Endothelial cell of umbilical vein (primary cell): Measurements from ENCODE around the gene CHIC2. TPM values are rescaled to one million over a fixed set of nuclear protein-coding genes. Genes with fewer than 3 reads are reported as not detected.
"Not testable (repeated sequence)": the region's sequence is repeated elsewhere in the genome, so short reads cannot be mapped to it uniquely, and the experiment has no call there.

Source experiments
- BruUV-seq: library from RNA; stranded (reverse); fragments of 400-500 nt; replicated peaks from 2 replicates; lab custom pipeline; 2021; lab: Mats Ljungman, UMichigan
- CTCF ChIA-PET: fragments of 300-600, 350-600 bp; sonication (Branson Sonifier 250); formaldehyde crosslinking; loops from one replicate; lab custom pipeline; 2021; ENCODE audit warnings: antibody characterized with exemption, inconsistent platforms; lab: Charles Lee
- POLR2A ChIA-PET: fragments of 300-600, 350-600 bp; sonication (Branson Sonifier 250); formaldehyde crosslinking; loops from one replicate; lab custom pipeline; 2021; ENCODE audit warnings: antibody characterized with exemption, inconsistent platforms; lab: Charles Lee
- DNase-seq: peaks from one replicate; pipeline ENCODE4 v3.0.0-alpha.2; 2011; ENCODE audit warnings: low read depth, low spot score
- FAIRE-seq: peaks from 2 replicates; lab custom pipeline; 2011; peaks lifted over from hg19 to GRCh38; lab: Jason Lieb, UNC
- H2AFZ ChIP-seq: 2 replicates; pipeline ENCODE4 v1.6.0; 2012; ENCODE audit warnings: low read depth, low read length, control low read depth, inconsistent platforms
- H3K27ac ChIP-seq: 2 replicates; pipeline ENCODE4 v1.5.1; 2011; ENCODE audit warnings: low read depth, mild to moderate bottlenecking, control low read depth, low read length, moderate library complexity; ENCODE audit not compliant: insufficient read depth
- H3K27me3 ChIP-seq, 2 experiments: 2 replicates each; pipeline versions ENCODE4 v1.6.0 to v1.6.1; 2011; ENCODE audit warnings: low read length in 2 of 2, mixed read lengths in 1 of 2; ENCODE audit not compliant: control insufficient read depth in 2 of 2, insufficient read depth in 2 of 2
- H3K36me3 ChIP-seq, 2 experiments: 2 replicates in 1 of 2; 3 replicates in 1 of 2; pipeline ENCODE4 v1.5.1; 2011; ENCODE audit warnings: low read length in 2 of 2, mild to moderate bottlenecking in 1 of 2, moderate library complexity in 1 of 2; ENCODE audit not compliant: control insufficient read depth in 2 of 2, insufficient read depth in 2 of 2; ENCODE audit errors: extremely low read depth in 1 of 2
- H3K4me1 ChIP-seq: 3 replicates; pipeline ENCODE4 v1.5.1; 2011; ENCODE audit warnings: mild to moderate bottlenecking, low read length; ENCODE audit not compliant: control insufficient read depth, insufficient read depth; ENCODE audit errors: extremely low read depth
- H3K4me2 ChIP-seq: 2 replicates; pipeline ENCODE4 v1.6.1; 2011; ENCODE audit warnings: low read length, control low read depth, mixed read lengths; ENCODE audit not compliant: insufficient read depth
- H3K4me3 ChIP-seq, 3 experiments: fragments of 200-600 bp in 1 of 3; sonication (generic), shearing (Covaris generic) in 1 of 3; replicated peaks in 1 of 3; 2 replicates each; pipeline ENCODE4 v1.5.1; 2011 to 2016; ENCODE audit warnings: control low read depth in 3 of 3, low read length in 3 of 3, mild to moderate bottlenecking in 2 of 3, inconsistent platforms in 1 of 3, low read depth in 1 of 3, moderate library complexity in 1 of 3; ENCODE audit not compliant: insufficient read depth in 1 of 3
- H3K79me2 ChIP-seq: 2 replicates; pipeline ENCODE4 v1.6.0; 2012; ENCODE audit warnings: low read length, inconsistent platforms; ENCODE audit not compliant: control insufficient read depth, insufficient read depth
- H3K9ac ChIP-seq: replicated peaks from 2 replicates; pipeline ENCODE3; 2011; ENCODE audit warnings: low read length, control low read depth; ENCODE audit not compliant: insufficient read depth; ENCODE audit errors: extremely low read depth
- H3K9me1 ChIP-seq: replicated peaks from 3 replicates; pipeline ENCODE4 v1.6.0; 2011; ENCODE audit warnings: mild to moderate bottlenecking, low read length; ENCODE audit not compliant: control insufficient read depth, insufficient read depth; ENCODE audit errors: extremely low read depth
- H3K9me3 ChIP-seq: replicated peaks from 2 replicates; pipeline ENCODE4 v1.5.1; 2012; ENCODE audit warnings: low read length, inconsistent platforms; ENCODE audit not compliant: control insufficient read depth, insufficient read depth
- H4K20me1 ChIP-seq: replicated peaks from 2 replicates; pipeline ENCODE3; 2011; ENCODE audit warnings: mild to moderate bottlenecking, low read length; ENCODE audit not compliant: control insufficient read depth, insufficient read depth; ENCODE audit errors: extremely low read depth
- EZH2 ChIP-seq: IDR thresholded peaks from 2 replicates; pipeline ENCODE4 v1.6.1; 2012; ENCODE audit warnings: borderline replicate concordance, low read depth, mild to moderate bottlenecking, moderate library complexity, low read length, inconsistent platforms; ENCODE audit not compliant: severe bottlenecking
- GATA2 ChIP-seq: IDR thresholded peaks from 2 replicates; pipeline ENCODE4 v1.7.0; 2011; ENCODE audit warnings: low read depth, mild to moderate bottlenecking, moderate library complexity, mixed read lengths, low read length; ENCODE audit not compliant: insufficient read length, insufficient read depth
- JUN ChIP-seq: IDR thresholded peaks from 2 replicates; pipeline ENCODE4 v1.6.1; 2011; ENCODE audit warnings: borderline replicate concordance, low read depth; ENCODE audit not compliant: insufficient read length, insufficient read depth
- MYC ChIP-seq: IDR thresholded peaks from one replicate; pipeline ENCODE4 v1.6.1; 2011; ENCODE audit warnings: mild to moderate bottlenecking, low read depth, low read length
- POLR2A ChIP-seq: IDR thresholded peaks from 2 replicates; pipeline ENCODE4 v1.6.1; 2012; ENCODE audit warnings: low read depth, mild to moderate bottlenecking, control low read depth, low read length
- POLR2AphosphoS5 ChIP-seq: IDR thresholded peaks from 2 replicates; pipeline ENCODE4 v1.6.1; 2012; ENCODE audit warnings: low read depth, mild to moderate bottlenecking, control low read depth, low read length, moderate library complexity; ENCODE audit not compliant: insufficient read depth
- dilution Hi-C: fragments of 300-500 bp; cut with MboI; formaldehyde crosslinking; loops from one replicate; pipeline ENCODE4 v1.15.0; 2019; ENCODE audit warnings: low sequenced_read_pairs; ENCODE audit not compliant: extremely low pct_ligation_motif_present
- intact Hi-C: fragments of 100-400 bp; cut with micrococcal nuclease; formaldehyde crosslinking; loops from one replicate; pipeline ENCODE4 v1.10.0; 2022
- polyA plus RNA-seq, 4 experiments: library from polyadenylated mRNA; depleted of rRNA in 3 of 4; stranded (reverse) in 3 of 4; unstranded in 1 of 4; fragments of >200 nt; gene quantifications; 2 replicates each; pipeline versions ENCODE4 v1.2.1 to v1.2.3, GENCODE V29; 2011 to 2012; ENCODE audit warnings: missing spikeins in 1 of 4
- total RNA-seq: library from RNA; stranded (reverse); gene quantifications from 2 replicates; pipeline ENCODE4 v1.2.3, GENCODE V29; 2021
- TF ChIP-seq, protein P1 (sequence below), 2 donors: IDR thresholded peaks; 1 replicate in 1 of 2; 2 replicates in 1 of 2; pipeline ENCODE4 v1.5.1; 2011; ENCODE audit warnings: low read length in 2 of 2, mild to moderate bottlenecking in 2 of 2, moderate library complexity in 2 of 2, control low read depth in 1 of 2, inconsistent platforms in 1 of 2, low read depth in 1 of 2; ENCODE audit not compliant: insufficient read depth in 1 of 2; ENCODE audit errors: extremely low read depth in 1 of 2

CHIC2 gene
- total and polyA plus RNA-seq, 2 donors (not counting 3 experiments of a cell fraction or from before 2014, with no cell fraction given): 27.4 to 43.3 TPM

DNA sequence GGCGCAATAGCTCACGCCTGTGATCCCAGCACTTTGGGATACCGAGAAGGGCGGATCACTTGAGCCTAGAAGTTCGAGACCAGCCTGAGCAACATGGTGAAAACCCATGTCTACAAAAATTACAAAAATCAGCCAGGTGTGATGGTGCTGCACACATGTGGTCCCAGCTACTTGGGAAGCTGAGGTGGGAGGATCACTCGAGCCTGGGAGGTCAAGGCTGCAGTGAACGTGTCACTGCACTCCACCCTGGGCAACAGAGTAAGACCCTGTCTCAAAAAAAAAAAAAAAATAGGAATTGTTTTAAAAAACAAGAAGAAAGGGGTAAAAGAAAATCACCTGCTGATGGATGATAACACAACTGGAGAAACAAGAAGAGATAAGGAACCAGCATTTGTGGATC lies 38.8 kb downstream of the CHIC2 start:
- no peak overlapping the region for H3K27ac ChIP-seq
- ChIA-PET POLR2A (no interaction called here), CTCF (interaction anchor here (1.5 kb wide), 1 partner anchor 9 kb away, joined by 5 read pairs; no protein-coding TSS in a partner anchor)
- H3K9me3 ChIP-seq: no peaks in the 10 kb centered on the region
- H3K9ac ChIP-seq: no peak overlapping the region
- DNase-seq (no peak), FAIRE-seq (no peak)
- BruUV-seq: no TSS peak
- no peak overlapping the region for H3K4me3 ChIP-seq
- no peaks in the 10 kb centered on the region for H3K4me1 ChIP-seq
- TF ChIP-seq, protein P1, sequence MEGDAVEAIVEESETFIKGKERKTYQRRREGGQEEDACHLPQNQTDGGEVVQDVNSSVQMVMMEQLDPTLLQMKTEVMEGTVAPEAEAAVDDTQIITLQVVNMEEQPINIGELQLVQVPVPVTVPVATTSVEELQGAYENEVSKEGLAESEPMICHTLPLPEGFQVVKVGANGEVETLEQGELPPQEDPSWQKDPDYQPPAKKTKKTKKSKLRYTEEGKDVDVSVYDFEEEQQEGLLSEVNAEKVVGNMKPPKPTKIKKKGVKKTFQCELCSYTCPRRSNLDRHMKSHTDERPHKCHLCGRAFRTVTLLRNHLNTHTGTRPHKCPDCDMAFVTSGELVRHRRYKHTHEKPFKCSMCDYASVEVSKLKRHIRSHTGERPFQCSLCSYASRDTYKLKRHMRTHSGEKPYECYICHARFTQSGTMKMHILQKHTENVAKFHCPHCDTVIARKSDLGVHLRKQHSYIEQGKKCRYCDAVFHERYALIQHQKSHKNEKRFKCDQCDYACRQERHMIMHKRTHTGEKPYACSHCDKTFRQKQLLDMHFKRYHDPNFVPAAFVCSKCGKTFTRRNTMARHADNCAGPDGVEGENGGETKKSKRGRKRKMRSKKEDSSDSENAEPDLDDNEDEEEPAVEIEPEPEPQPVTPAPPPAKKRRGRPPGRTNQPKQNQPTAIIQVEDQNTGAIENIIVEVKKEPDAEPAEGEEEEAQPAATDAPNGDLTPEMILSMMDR (IDR thresholded peaks at IDR 0.05; ENCODE audit: extremely low read depth in 1 of 2, insufficient read depth in 1 of 2, low read depth in 1 of 2, low read length in 2 of 2): no peak
- no peak for TF ChIP-seq EZH2
- TF ChIP-seq GATA2: no peak
- no peak for TF ChIP-seq MYC
- TF ChIP-seq POLR2A: no peak
- no peak for TF ChIP-seq POLR2AphosphoS5
- no peak for TF ChIP-seq JUN
- H3K4me2 ChIP-seq: no peak overlapping the region
- peaks cover 82% of the 10 kb centered on the region for H3K79me2 ChIP-seq
- H3K9me1 ChIP-seq: no peaks in the 10 kb centered on the region
- H3K36me3 ChIP-seq: no peaks in the 10 kb centered on the region
- H2AFZ ChIP-seq: no peak overlapping the region
- intact Hi-C loops (no loop called here), dilution Hi-C loops (no loop called here)
- no peaks in the 10 kb centered on the region for H3K27me3 ChIP-seq
- H4K20me1 ChIP-seq: peaks cover 4% of the 10 kb centered on the region

DNA sequence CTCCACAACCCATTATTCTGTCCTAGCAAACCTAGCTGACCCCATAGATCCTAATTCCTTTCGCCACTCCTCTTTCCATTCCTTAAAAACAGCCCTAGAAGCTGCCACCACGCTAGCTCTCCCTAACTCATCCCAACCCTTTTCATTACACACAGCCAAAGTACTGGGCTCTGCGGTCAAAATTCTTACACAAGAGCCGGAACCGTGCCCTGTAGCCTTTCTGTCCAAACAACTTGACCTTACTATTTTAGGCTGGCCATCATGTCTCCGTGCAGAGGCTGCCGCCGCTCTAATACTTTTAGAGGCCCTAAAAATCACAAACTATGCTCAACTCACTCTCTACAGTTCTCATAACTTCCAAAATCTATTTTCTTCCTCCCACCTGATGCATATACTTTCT lies 41.4 kb downstream of the CHIC2 start:
- not testable (repeated sequence) for H4K20me1 ChIP-seq

More for the DNA sequence above, 41.4 kb downstream of the CHIC2 start:
- dilution Hi-C loops, H3K4me1 ChIP-seq, H3K27ac ChIP-seq, H3K4me2 ChIP-seq, H3K27me3 ChIP-seq, CTCF ChIA-PET, H3K9ac ChIP-seq, intact Hi-C loops, POLR2A ChIA-PET, FAIRE-seq, H3K36me3 ChIP-seq, H3K9me3 ChIP-seq, H2AFZ ChIP-seq, H3K4me3 ChIP-seq, H3K9me1 ChIP-seq, DNase-seq, BruUV-seq: not testable (repeated sequence)
- H3K79me2 ChIP-seq: peaks cover 82% of the 10 kb centered on the region
